GM12878 (cell line): Measurements from ENCODE around the gene NEK5. TPM values are rescaled to one million over a fixed set of nuclear protein-coding genes. Genes with fewer than 3 reads are reported as not detected.
A peak's percentile ranks its signal among the peaks of the same experiment; 100 is the strongest.

Source experiments
- BHLHE40 ChIP-seq, 2 experiments: fragments of 450-650 bp in 1 of 2; IDR thresholded peaks; 2 replicates each; pipeline ENCODE4 v1.6.1; 2011 to 2017; ENCODE audit warnings: low read depth in 2 of 2, borderline replicate concordance in 1 of 2, improper control_type of control experiment in 1 of 2, low read length in 1 of 2, mild to moderate bottlenecking in 1 of 2
- GABPA ChIP-seq: IDR thresholded peaks from 2 replicates; pipeline ENCODE4 v1.6.1; 2014; ENCODE audit warnings: antibody characterized with exemption, low read depth, mild to moderate bottlenecking, inconsistent platforms
- MLLT1 ChIP-seq: fragments of 450-650 bp; IDR thresholded peaks from 2 replicates; pipeline ENCODE4 v1.6.1; 2016; ENCODE audit warnings: mild to moderate bottlenecking
- MYB ChIP-seq: fragments of 150-350 bp; IDR thresholded peaks from 2 replicates; pipeline ENCODE4 v1.6.1; 2014; ENCODE audit warnings: mild to moderate bottlenecking, low read depth, low read length, borderline replicate concordance
- NFXL1 ChIP-seq: fragments of 450-650 bp; IDR thresholded peaks from 2 replicates; pipeline ENCODE4 v1.6.1; 2017; ENCODE audit warnings: antibody characterized with exemption, mild to moderate bottlenecking, borderline replicate concordance
- NFYA ChIP-seq: IDR thresholded peaks from 2 replicates; pipeline ENCODE4 v1.6.1; 2011; ENCODE audit warnings: low read depth, mild to moderate bottlenecking, low read length, improper control_type of control experiment, borderline replicate concordance
- NKRF ChIP-seq: fragments of 450-650 bp; conservative IDR thresholded peaks from 2 replicates; pipeline ENCODE4 v1.6.1; 2017; ENCODE audit warnings: mild to moderate bottlenecking, moderate library complexity
- RELA ChIP-seq: fragments of 450-650 bp; IDR thresholded peaks from 2 replicates; pipeline ENCODE4 v1.8.0; 2014; ENCODE audit warnings: borderline replicate concordance; ENCODE audit not compliant: partially characterized antibody
- TCF12 ChIP-seq: IDR thresholded peaks from 2 replicates; pipeline ENCODE4 v1.6.1; 2011; ENCODE audit warnings: low read depth, mild to moderate bottlenecking, low read length
- TCF7 ChIP-seq: IDR thresholded peaks from 2 replicates; pipeline ENCODE4 v1.6.1; 2014; ENCODE audit warnings: antibody characterized with exemption, borderline replicate concordance
- polyA plus RNA-seq, 11 experiments: library from polyadenylated mRNA; depleted of rRNA in 4 of 11; unstranded in 6 of 11; stranded (reverse) in 5 of 11; fragments of >200 nt; fragmentation: Nextera tagmentation in 4 of 11; fragmentation: Illumina TruSeq in 1 of 11; extraction: Ambion mirVana in 4 of 11; extraction: Trizol in 1 of 11; gene quantifications; 1 replicate in 1 of 11; 2 replicates in 10 of 11; pipeline versions ENCODE4 v1.2.1 to v1.2.3, GENCODE V29; 2011 to 2016; ENCODE audit warnings: inconsistent platforms in 2 of 11, missing spikeins in 2 of 11, low read depth in 1 of 11
- total RNA-seq, 4 experiments: library from RNA; depleted of rRNA in 3 of 4; stranded (reverse); fragments of >200 nt in 3 of 4; fragmentation: Illumina TruSeq in 1 of 4; extraction: Trizol in 1 of 4; gene quantifications; 2 replicates each; pipeline versions ENCODE4 v1.2.1 to v1.2.3, GENCODE V29; 2013 to 2021
- TF ChIP-seq, protein P1 (sequence below): fragments of 450-650 bp; formaldehyde crosslinking; IDR thresholded peaks from 2 replicates; pipeline ENCODE4 v1.4.0; 2020; ENCODE audit warnings: mild to moderate bottlenecking, moderate library complexity
- TF ChIP-seq, protein P2 (sequence below), 3 experiments: IDR thresholded peaks in 2 of 3; conservative IDR thresholded peaks in 1 of 3; 2 replicates each; pipeline ENCODE4 v1.5.1; 2011; ENCODE audit warnings: low read depth in 3 of 3, low read length in 3 of 3, mild to moderate bottlenecking in 3 of 3, control low read depth in 2 of 3, moderate library complexity in 2 of 3, inconsistent platforms in 1 of 3, mixed read lengths in 1 of 3; ENCODE audit not compliant: control insufficient read depth in 2 of 3, insufficient read depth in 1 of 3; ENCODE audit errors: extremely low read depth in 1 of 3
- TF ChIP-seq, protein P3 (sequence below): fragments of 450-650 bp; IDR thresholded peaks from 2 replicates; pipeline ENCODE4 v1.6.1; 2017; ENCODE audit warnings: mild to moderate bottlenecking, low read depth, inconsistent platforms; ENCODE audit not compliant: poor library complexity, severe bottlenecking
- TF ChIP-seq, protein P4 (sequence below): fragments of 450-650 bp; IDR thresholded peaks from 2 replicates; pipeline ENCODE4 v1.6.1; 2017; ENCODE audit warnings: borderline replicate concordance

NEK5 gene
- total and polyA plus RNA-seq, 10 of the 15 experiments (the other 5 are each of a cell fraction or from before 2014, with no cell fraction given) = 0.04 to 0.32 (median 0.20) TPM; not detected in 6

DNA sequence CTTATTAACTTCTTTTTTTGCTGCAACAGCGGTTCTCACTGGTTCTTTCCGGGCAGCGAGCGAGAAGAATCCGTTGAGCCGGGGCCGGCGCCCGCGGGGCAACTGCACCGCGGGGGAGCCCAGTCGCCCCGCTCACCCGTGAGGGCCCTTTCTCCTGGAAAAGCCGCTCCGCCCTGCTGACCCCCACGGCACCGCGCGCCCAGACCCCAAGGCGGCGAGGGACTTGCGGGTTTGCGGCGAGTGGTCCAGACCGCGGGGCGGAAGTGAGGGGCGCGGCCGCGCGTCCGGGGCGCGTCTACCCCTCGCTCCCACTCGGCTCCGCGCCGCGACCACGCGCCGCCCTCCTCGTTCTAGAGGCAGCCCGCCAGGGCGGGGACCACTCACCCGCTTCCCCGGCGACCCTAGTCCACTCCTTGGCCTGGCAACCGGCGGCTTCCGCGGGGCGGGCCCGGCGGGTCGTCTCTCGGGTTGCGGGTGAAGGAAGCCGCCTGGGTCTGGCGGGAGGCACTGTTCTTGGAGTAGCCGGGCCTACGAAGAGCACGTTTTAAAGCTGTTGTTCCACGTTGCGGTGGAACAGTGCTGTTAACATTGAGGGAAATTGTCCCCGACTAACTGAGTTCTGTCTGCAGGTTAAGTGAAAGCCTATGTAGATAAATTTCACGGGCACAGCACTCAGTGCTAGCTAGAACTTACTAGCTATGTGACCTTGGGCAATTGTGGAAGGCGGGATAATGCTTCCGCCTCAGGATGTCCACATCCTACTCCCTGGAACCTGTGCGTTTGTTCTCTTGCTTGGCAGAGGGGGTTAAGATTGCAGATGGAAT, 30.5 kb upstream of the NEK5 start, which contains the start of gene NEK3 (continued):
- TF ChIP-seq, protein P1, sequence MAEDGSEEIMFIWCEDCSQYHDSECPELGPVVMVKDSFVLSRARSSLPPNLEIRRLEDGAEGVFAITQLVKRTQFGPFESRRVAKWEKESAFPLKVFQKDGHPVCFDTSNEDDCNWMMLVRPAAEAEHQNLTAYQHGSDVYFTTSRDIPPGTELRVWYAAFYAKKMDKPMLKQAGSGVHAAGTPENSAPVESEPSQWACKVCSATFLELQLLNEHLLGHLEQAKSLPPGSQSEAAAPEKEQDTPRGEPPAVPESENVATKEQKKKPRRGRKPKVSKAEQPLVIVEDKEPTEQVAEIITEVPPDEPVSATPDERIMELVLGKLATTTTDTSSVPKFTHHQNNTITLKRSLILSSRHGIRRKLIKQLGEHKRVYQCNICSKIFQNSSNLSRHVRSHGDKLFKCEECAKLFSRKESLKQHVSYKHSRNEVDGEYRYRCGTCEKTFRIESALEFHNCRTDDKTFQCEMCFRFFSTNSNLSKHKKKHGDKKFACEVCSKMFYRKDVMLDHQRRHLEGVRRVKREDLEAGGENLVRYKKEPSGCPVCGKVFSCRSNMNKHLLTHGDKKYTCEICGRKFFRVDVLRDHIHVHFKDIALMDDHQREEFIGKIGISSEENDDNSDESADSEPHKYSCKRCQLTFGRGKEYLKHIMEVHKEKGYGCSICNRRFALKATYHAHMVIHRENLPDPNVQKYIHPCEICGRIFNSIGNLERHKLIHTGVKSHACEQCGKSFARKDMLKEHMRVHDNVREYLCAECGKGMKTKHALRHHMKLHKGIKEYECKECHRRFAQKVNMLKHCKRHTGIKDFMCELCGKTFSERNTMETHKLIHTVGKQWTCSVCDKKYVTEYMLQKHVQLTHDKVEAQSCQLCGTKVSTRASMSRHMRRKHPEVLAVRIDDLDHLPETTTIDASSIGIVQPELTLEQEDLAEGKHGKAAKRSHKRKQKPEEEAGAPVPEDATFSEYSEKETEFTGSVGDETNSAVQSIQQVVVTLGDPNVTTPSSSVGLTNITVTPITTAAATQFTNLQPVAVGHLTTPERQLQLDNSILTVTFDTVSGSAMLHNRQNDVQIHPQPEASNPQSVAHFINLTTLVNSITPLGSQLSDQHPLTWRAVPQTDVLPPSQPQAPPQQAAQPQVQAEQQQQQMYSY = no peak
- TF ChIP-seq NKRF (peak; percentile 49), TCF12 (no peak), GABPA (no peak), RELA (no peak), TCF7 (no peak), MLLT1 (no peak), MYB (0 out of 2 replicates have a peak, but pooled peaks have one; percentile 11), NFYA (no peak), BHLHE40 (IDR thresholded peaks at IDR 0.05; ENCODE audit: borderline replicate concordance in 1 of 2, low read depth in 2 of 2, low read length in 1 of 2) (peak in 1 of 2 experiments; percentile 63; a peak in 1 of 4 replicates), NFXL1 (no peak)
- TF ChIP-seq, protein P2, sequence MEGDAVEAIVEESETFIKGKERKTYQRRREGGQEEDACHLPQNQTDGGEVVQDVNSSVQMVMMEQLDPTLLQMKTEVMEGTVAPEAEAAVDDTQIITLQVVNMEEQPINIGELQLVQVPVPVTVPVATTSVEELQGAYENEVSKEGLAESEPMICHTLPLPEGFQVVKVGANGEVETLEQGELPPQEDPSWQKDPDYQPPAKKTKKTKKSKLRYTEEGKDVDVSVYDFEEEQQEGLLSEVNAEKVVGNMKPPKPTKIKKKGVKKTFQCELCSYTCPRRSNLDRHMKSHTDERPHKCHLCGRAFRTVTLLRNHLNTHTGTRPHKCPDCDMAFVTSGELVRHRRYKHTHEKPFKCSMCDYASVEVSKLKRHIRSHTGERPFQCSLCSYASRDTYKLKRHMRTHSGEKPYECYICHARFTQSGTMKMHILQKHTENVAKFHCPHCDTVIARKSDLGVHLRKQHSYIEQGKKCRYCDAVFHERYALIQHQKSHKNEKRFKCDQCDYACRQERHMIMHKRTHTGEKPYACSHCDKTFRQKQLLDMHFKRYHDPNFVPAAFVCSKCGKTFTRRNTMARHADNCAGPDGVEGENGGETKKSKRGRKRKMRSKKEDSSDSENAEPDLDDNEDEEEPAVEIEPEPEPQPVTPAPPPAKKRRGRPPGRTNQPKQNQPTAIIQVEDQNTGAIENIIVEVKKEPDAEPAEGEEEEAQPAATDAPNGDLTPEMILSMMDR (IDR thresholded peaks at IDR 0.05 in 2 of 3, conservative IDR thresholded peaks at IDR 0.05 in 1 of 3; ENCODE audit: control insufficient read depth in 2 of 3, extremely low read depth in 1 of 3, insufficient read depth in 1 of 3, low read depth in 3 of 3, low read length in 3 of 3) = no peak
- TF ChIP-seq, protein P3, sequence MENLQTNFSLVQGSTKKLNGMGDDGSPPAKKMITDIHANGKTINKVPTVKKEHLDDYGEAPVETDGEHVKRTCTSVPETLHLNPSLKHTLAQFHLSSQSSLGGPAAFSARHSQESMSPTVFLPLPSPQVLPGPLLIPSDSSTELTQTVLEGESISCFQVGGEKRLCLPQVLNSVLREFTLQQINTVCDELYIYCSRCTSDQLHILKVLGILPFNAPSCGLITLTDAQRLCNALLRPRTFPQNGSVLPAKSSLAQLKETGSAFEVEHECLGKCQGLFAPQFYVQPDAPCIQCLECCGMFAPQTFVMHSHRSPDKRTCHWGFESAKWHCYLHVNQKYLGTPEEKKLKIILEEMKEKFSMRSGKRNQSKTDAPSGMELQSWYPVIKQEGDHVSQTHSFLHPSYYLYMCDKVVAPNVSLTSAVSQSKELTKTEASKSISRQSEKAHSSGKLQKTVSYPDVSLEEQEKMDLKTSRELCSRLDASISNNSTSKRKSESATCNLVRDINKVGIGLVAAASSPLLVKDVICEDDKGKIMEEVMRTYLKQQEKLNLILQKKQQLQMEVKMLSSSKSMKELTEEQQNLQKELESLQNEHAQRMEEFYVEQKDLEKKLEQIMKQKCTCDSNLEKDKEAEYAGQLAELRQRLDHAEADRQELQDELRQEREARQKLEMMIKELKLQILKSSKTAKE = no peak
- TF ChIP-seq, protein P4, sequence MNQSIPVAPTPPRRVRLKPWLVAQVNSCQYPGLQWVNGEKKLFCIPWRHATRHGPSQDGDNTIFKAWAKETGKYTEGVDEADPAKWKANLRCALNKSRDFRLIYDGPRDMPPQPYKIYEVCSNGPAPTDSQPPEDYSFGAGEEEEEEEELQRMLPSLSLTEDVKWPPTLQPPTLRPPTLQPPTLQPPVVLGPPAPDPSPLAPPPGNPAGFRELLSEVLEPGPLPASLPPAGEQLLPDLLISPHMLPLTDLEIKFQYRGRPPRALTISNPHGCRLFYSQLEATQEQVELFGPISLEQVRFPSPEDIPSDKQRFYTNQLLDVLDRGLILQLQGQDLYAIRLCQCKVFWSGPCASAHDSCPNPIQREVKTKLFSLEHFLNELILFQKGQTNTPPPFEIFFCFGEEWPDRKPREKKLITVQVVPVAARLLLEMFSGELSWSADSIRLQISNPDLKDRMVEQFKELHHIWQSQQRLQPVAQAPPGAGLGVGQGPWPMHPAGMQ = no peak
